IPS-NIHi7 (cell line): Measurements from ENCODE around the gene MSMP.
A peak's percentile ranks its signal among the peaks of the same experiment; 100 is the strongest.

Experiments used
- DNase-seq: peaks from one replicate; pipeline ENCODE4 v3.0.0; 2012; ENCODE audit warnings: mixed read lengths; ENCODE audit errors: extremely low spot score

The MSMP gene, protein sequence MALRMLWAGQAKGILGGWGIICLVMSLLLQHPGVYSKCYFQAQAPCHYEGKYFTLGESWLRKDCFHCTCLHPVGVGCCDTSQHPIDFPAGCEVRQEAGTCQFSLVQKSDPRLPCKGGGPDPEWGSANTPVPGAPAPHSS

GRCh38 chr9:35754264-35754663 lies at the start of gene MSMP:
Gene MSMP, minus strand, starts transcription at chr9:35754276. Its CDS starts 147 bp downstream, at chr9:35754129.
- DNase-seq, result no peak

- no peak for DNase-seq
Observed at GRCh38 chr9:35801328-35802128, 47.5 kb upstream of the MSMP start.

DNA sequence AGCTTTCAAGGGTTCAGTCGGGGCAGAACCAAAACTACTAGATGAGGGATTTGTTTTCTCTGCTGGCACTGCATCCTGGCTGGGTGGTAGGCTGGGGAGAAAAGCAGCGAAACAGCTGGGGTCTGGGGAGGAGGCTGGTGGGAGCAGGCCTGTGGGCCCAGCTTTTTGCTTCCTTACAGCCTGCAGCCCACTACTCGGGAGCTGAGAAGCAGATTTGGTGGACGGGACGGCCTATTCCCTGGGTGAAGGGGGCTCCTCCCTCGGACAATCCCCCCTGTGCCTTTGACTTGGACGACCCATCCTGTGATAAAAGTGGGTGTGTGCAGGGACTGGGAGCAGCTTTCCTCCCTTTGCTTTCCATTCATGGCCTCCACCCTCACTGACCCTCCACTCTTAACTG lies 46.5 kb upstream of the MSMP start:
- no peak for DNase-seq

DNA sequence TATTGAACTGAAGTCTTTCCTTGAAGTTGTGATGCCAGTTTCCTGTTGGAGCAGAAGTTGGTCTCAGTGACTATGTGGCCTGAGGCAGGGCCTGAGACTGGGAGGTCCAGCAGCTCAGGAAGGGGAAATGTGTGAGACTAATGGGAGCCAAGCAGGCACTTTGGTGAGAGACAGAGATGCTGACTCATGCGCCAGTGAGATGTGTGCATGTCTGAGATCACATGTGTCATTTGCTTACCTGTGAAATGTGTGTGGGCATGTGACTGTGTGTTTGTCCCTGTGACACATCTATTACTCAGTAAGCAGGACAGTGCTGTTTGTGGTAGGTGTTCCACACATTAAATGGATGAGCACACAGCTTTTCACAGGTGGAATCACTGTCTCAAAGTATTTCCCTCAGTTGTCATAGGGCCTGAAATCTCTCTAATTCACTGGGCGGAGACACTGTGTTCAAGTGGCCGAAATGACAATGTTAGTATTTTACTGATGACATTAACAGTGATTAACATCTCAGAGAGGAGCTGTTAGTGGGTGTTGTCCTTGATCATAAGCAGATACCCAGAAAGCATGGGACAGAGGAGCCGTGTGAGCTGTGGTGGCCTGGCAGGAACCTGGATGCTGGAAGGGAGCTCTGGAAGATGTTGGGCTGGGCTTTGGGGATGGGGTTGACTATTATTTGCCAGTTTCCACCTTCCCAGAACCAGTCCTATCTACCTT lies 44.7 kb upstream of the MSMP start:
- no peak for DNase-seq

DNA sequence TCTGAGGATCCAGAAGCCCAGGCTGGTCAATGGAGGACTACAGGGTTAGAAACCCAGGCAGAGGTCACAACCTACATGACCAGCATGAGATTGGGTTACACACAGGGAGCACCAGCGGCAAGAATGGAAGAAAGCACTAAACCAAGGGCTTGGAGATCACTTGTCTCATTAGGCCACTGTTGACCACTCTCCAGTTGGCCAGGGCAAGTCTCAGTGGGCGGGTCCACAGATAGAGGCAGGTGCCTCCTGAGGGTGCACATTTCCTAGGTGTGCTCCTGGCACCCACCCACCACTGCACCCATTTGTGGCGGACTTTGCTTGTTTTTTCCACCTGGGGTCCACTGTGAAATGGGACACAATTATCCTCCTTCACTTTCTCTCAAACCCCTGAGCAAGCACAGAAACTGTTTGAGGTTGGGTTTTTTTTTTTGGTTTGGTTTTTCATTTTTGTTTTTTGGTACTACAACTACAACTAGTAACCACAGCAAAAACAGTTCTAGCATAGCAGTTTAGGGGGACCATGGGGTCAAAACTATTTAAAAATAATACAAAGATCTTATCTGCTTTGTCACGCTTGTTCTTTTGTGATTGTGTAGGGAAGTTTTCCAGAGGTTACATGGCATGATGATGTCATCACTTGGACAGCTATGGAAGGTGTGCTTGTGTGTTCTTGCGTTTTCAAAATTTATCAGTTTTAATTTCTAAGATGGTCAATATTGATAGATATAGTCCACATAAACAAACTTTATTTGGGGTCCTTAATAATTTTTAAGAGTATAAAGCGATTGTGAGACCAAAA lies 43.4 kb upstream of the MSMP start:
- no peak for DNase-seq

- DNase-seq, result no peak
Observed at GRCh38 chr9:35795695-35796094, 41.6 kb upstream of the MSMP start.

DNA sequence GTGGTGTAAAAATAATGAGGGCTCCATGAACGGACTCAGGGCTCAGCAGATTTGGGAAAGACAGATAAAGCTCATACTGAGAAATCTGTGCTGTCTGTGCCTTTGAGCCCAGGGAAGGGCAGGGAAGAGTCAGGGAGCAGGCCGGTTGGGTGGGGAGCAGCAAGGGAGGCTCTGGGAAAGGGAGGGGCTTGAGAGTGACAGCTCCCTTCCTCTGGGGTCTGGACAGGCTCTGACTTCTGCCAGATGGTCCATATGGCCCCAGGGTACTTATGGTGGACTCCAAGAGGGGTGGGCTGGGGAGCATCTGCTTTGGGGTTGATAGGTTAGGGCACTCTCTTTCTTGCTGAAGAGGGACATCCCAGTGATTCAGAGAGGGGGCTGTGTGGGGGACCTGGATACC lies 39.4 kb upstream of the MSMP start:
- no peak for DNase-seq

GRCh38 chr9:35792826-35793225 lies 38.8 kb upstream of the MSMP start:
- DNase-seq, result no peak

DNA sequence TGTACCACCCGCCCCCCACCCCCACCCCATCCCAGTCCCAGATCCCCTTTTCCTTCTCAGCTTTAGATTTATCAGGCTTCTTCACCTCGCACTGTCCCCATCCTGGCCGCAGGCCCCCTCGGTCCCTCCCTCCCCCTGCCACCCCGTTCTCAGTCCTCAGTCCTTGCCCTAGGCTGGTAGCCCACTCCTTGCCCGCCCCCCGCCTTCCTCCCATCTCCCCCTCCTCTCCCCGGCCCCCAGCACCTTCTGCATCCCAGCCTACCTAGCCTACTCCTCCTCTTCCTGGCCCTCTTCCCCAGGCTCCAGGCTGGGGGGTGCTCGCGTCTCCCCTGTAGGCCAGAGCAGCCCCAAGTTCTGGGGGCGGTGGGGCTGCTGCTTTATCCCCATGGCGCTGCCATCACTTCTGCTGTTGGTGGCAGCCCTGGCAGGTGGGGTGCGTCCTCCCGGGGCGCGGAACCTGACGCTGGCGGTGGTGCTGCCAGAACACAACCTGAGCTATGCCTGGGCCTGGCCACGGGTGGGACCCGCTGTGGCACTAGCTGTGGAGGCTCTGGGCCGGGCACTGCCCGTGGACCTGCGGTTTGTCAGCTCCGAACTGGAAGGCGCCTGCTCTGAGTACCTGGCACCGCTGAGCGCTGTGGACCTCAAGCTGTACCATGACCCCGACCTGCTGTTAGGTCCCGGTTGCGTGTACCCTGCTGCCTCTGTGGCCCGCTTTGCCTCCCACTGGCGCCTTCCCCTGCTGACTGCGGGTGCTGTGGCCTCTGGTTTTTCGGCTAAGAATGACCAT lies 38.1 kb upstream of the MSMP start:
- no peak for DNase-seq

DNA sequence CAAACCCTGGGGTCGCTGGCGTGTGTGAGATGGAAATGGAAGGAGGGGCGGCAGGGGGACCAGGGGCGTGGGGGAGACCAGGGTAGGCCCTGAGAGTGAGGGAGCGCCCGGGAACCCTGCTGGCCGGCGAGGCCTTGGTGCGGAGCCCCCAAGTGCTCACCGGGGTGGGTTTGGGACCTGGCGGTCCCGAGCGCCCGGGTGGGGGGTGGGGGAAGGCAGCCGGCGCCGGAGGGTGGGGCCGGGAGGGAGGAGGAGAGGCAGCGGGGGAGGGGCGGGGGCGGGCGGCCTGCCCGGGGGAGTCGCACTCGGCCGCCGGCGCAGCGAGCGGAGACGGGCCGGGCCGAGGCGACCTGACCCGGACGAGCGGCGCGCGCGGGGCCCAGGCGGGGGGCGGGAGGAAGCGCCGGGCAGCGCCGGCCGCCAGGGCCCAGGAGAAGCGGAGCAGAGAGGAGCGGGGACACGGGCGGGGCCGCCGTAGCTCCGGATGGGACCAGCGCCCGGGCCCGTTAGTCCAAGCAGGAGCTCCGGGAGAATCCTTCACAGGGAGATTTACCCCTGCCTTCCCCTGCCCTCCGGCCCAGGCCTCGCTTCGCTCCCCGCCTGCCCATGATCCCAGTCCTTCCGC lies 37.3 kb upstream of the MSMP start, which contains the start of gene NPR2:
NPR2 (plus strand) TSS at position 295 of the 625 bp plus-strand sequence. CDS start 818 bp downstream, outside the sequence.
- peak; percentile 68 for DNase-seq

DNA sequence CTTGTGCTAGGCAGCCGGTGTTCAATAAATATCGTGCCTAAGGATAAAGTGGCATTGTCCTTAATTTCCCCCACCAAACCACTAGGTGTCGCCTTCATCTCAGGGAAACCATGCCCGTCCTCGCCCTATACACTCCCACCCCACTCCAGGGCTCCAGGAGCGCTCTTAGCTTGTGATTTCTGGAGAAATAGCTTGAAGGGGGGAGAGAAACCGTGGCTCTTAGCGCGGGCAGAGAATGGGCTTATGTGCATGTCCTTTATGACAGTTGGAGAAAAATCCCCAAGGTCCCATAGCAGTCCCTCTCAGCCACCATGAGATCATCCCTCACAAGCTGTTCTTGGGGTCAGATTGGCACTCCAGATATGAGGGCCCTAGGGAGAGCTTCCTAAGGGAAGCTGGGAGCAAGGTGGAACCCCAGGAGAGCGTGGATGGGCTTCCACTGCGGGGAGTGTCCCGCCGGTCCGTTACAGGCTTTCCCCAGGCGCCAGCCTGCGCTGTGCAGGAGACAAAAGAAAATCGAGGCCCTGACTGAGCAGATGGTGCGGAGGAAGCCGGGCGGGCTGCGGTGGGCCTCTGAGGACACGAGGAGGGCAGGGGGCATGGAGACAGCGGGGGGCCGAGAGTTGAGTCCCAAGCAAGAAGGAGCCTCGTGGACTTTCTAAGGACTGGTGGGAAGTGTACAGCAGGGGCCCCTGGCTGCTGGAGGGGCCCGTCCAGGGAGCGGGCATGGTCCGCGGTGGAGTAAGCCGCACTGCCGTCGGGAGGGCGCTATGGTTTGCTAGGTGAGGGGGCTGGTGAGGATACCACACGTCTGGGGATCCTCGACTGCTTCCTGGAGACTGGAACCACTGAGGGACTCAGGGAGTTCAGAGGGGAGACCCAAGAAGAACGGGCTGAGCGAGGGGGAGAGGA lies 36.6 kb upstream of the MSMP start:
- peak; percentile 90 for DNase-seq

- no peak for DNase-seq
Observed at GRCh38 chr9:35790025-35790384, 35.9 kb upstream of the MSMP start.

- no peak for DNase-seq
Observed at GRCh38 chr9:35789541-35789940, 35.5 kb upstream of the MSMP start.

DNA sequence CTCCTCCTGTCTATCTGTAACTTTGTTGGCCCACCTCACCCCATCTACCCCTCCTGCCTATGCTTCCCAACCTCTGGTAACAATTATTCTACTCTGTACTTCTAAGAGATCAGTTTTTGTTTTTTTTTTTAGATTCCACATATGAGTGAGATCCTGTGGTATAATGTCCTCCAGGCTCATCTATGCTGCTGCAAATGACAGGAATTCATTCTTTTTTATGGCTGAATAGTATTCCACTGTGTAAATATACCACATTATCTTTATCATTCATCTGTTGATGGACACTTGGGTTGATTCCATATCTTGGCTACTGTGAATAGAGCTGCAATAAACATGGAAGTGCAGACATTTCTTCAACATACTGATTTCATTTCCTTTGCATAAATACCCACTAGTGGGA lies 29.3 kb upstream of the MSMP start:
- no peak for DNase-seq

DNA sequence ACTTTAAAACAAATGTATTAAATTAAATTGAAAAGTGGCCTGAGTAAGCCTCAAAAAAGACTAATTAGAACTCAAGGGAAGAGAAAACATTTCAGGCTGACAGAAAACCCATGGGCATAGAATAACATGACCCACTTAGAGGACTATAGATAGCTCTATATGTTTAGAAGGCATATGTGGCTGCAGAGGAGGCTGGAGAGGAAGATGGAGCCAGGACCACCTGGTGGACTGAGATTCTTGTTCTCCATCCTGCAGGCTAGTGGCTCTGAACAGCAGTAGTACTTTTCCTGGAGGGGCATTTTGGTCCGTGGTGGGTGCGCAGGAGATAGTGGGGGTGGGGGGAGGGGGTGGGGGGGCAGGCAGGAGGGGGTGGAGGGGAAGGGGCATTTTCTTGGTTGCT lies 27.0 kb upstream of the MSMP start:
- DNase-seq, result no peak

GRCh38 chr9:35778496-35778895 lies 24.4 kb upstream of the MSMP start:
- no peak for DNase-seq

- no peak for DNase-seq
Observed at GRCh38 chr9:35776018-35776417, 21.9 kb upstream of the MSMP start.

DNA sequence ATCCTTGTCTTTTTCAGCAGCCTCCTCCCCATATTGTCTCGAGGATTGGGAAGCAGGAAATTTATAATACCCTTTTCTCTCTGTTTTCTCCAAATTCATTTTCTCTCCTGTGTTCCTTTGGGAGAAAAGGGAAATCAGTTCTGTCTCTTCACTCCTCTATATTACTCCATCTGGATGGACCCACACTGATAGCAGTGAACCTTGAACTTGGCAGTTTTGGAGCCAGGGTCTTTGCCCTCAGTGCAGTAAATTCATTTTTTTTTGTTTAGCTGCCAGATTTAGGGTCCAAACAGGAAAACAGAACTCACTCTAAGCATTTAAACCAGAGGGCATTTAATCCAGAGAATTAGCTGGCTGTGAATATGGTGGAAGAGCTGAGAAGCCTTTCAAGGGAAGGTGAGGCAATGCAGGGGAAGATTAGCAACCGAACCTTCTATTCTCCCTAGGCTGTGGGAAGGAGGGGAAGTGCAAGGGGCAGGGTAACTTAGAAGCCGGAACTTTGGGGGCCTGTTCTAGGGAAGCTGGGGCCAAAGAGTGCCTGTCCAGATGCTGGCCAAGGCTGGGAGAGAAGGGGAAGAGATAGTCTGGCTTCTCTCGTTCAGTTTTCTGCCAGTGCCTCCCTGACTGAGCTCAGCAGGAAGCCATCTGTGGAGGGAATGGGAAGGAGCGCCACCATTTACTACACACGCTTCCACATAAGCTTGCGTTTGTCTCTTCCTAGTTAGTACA lies 21.0 kb upstream of the MSMP start:
- peak; percentile 20 for DNase-seq

DNA sequence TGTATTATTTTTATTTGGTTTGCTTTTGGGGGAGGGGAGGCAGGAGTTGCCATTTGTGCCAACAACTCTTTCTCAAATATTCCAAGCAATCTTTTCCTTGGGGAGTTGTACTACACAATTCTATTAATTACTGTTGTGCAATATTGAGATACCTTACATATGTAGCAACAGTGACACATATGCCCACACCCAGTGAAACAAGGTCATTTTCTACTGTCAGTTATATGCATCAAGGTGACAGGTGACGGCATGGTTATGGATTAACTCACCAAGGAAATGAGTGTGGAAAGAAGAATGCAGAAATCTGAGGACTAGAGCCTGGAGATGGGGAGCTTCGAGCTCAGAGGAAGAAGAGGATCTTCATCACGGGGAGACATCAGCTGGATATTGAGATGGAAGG lies 17.9 kb upstream of the MSMP start:
- no peak for DNase-seq
